Neural progenitor cell (in vitro differentiated cells): Measurements from ENCODE around the gene TMPRSS9. TPM values are rescaled to one million over a fixed set of nuclear protein-coding genes. Genes with fewer than 3 reads are reported as not detected.
A peak's percentile ranks its signal among the peaks of the same experiment; 100 is the strongest.

Experiments
- DNase-seq: peaks from one replicate; pipeline ENCODE4 v3.0.0-alpha.2; 2016; ENCODE audit warnings: low spot score
- H2AFZ ChIP-seq: fragments of 200-600 bp; sonication (generic); replicated peaks from 2 replicates; pipeline ENCODE4 v1.6.1; 2016; ENCODE audit warnings: antibody characterized with exemption
- H3F3A ChIP-seq: fragments of 200-600 bp; sonication (generic); 2 replicates; pipeline ENCODE4 v1.6.1; 2016; ENCODE audit warnings: antibody characterized with exemption, low read depth
- H3K27ac ChIP-seq: fragments of 200-600 bp; sonication (generic); 2 replicates; pipeline ENCODE4 v1.5.1; 2016; ENCODE audit warnings: mild to moderate bottlenecking
- H3K27me3 ChIP-seq: fragments of 200-600 bp; sonication (generic); 2 replicates; pipeline ENCODE4 v1.6.1; 2016; ENCODE audit warnings: mild to moderate bottlenecking, moderate library complexity
- H3K36me3 ChIP-seq: fragments of 200-600 bp; sonication (generic); 2 replicates; pipeline ENCODE4 v1.5.1; 2016
- H3K4me1 ChIP-seq: fragments of 200-600 bp; sonication (generic); 2 replicates; pipeline ENCODE4 v1.6.1; 2016; ENCODE audit warnings: mixed run types
- H3K4me2 ChIP-seq: fragments of 200-600 bp; sonication (generic); 2 replicates; pipeline ENCODE4 v1.6.1; 2016
- H3K4me3 ChIP-seq: fragments of 200-600 bp; sonication (generic); 2 replicates; pipeline ENCODE4 v1.5.1; 2016
- H3K79me2 ChIP-seq: fragments of 200-600 bp; sonication (generic); 2 replicates; pipeline ENCODE4 v1.6.1; 2016; ENCODE audit warnings: low read depth
- H3K9ac ChIP-seq: fragments of 200-600 bp; sonication (generic); 2 replicates; pipeline ENCODE4 v1.6.1; 2016
- H3K9me3 ChIP-seq: fragments of 200-600 bp; sonication (generic); 2 replicates; pipeline ENCODE4 v1.5.1; 2016; ENCODE audit warnings: low read depth
- H4K20me1 ChIP-seq: fragments of 200-600 bp; sonication (generic); 2 replicates; pipeline ENCODE4 v1.6.1; 2016; ENCODE audit warnings: low read depth
- H3K27ac Mint-ChIP-seq: 3 replicates; pipeline ENCODE4 v1.8.0; 2021; ENCODE audit warnings: mixed read lengths
- H3K27me3 Mint-ChIP-seq: 2 replicates; pipeline ENCODE4 v1.8.0; 2022; ENCODE audit warnings: low read depth, mild to moderate bottlenecking, inconsistent platforms, moderate library complexity, mixed read lengths; ENCODE audit not compliant: insufficient read depth
- H3K36me3 Mint-ChIP-seq: 3 replicates; pipeline ENCODE4 v1.8.0; 2021; ENCODE audit warnings: mixed read lengths
- H3K4me1 Mint-ChIP-seq: 3 replicates; pipeline ENCODE4 v1.8.0; 2021; ENCODE audit warnings: mixed read lengths
- H3K4me3 Mint-ChIP-seq: 3 replicates; pipeline ENCODE4 v1.8.0; 2021; ENCODE audit warnings: mild to moderate bottlenecking, moderate library complexity, mixed read lengths
- H3K9me3 Mint-ChIP-seq: 3 replicates; pipeline ENCODE4 v1.8.0; 2020; ENCODE audit warnings: mixed read lengths
- EZH2 ChIP-seq: fragments of 200-600 bp; sonication (generic); IDR thresholded peaks from 2 replicates; pipeline ENCODE4 v1.6.1; 2017; ENCODE audit warnings: antibody characterized with exemption, mild to moderate bottlenecking, moderate library complexity
- EZH2phosphoT487 ChIP-seq: fragments of 200-600 bp; sonication (generic); IDR thresholded peaks from 2 replicates; pipeline ENCODE4 v1.6.1; 2017; ENCODE audit warnings: antibody characterized with exemption
- total RNA-seq: library from RNA; depleted of rRNA; stranded (reverse); fragments of >200 nt; gene quantifications from 2 replicates; pipeline ENCODE4 v1.2.3, GENCODE V29; 2015; ENCODE audit warnings: low replicate concordance
- TF ChIP-seq, protein P1 (sequence below): fragments of 200-600 bp; sonication (generic); IDR thresholded peaks from 2 replicates; pipeline ENCODE4 v1.5.1; 2017; ENCODE audit warnings: antibody characterized with exemption, mild to moderate bottlenecking

TMPRSS9 gene
- total RNA-seq, 1 donor from 2014 or later = not detected

DNA sequence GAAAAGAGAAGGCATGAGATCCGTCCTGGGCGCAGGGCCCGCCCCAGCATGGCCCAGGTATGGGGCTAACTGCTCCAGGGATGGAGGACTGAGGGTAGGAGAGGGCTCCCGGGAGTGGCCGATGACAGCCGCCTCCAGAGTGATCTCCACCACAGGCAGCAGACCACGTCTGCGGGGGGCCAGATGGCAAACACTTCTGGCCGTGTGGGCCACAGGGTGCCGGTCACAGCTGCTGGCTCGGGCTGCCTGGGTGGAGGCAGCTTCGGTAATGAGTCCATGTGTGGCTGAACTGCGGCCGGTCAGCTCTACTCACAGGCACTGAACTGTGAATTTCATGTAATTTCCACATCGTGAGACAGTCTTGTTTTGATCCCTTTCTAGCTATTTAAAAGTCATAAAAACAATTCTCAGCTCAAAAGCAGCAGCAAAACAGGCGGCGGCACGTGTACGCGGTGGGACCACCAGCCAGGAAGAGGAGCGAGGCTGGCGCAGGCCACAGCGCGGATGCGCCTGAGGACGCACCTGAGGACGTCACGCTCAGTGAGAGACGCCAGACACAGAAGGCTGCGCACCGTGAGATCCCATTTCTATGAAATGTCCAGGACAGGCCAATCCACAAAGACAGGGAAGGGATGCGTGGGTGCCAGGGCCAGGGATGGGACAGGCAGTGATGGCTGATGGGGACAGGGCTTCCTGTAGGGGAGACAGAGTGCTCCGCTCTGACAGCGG, 35.7 kb upstream of the TMPRSS9 start:
- peaks cover 3% of the 10 kb centered on the region for H3K36me3 Mint-ChIP-seq
- no peak overlapping the region for H3K4me2 ChIP-seq
- no peaks in the 10 kb centered on the region for H3K9me3 Mint-ChIP-seq
- DNase-seq = no peak
- H3K79me2 ChIP-seq = peaks cover 30% of the 10 kb centered on the region
- H3K9me3 ChIP-seq = no peaks in the 10 kb centered on the region
- no peak overlapping the region for H3K4me3 ChIP-seq
- no peak overlapping the region for H3K9ac ChIP-seq
- TF ChIP-seq EZH2 = no peak
- TF ChIP-seq EZH2phosphoT487 = no peak
- TF ChIP-seq, protein P1, sequence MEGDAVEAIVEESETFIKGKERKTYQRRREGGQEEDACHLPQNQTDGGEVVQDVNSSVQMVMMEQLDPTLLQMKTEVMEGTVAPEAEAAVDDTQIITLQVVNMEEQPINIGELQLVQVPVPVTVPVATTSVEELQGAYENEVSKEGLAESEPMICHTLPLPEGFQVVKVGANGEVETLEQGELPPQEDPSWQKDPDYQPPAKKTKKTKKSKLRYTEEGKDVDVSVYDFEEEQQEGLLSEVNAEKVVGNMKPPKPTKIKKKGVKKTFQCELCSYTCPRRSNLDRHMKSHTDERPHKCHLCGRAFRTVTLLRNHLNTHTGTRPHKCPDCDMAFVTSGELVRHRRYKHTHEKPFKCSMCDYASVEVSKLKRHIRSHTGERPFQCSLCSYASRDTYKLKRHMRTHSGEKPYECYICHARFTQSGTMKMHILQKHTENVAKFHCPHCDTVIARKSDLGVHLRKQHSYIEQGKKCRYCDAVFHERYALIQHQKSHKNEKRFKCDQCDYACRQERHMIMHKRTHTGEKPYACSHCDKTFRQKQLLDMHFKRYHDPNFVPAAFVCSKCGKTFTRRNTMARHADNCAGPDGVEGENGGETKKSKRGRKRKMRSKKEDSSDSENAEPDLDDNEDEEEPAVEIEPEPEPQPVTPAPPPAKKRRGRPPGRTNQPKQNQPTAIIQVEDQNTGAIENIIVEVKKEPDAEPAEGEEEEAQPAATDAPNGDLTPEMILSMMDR = no peak
- H3K27ac Mint-ChIP-seq = no peak overlapping the region
- peaks cover 23% of the 10 kb centered on the region for H4K20me1 ChIP-seq
- H3K36me3 ChIP-seq = no peaks in the 10 kb centered on the region
- H3K27me3 ChIP-seq = no peaks in the 10 kb centered on the region
- H2AFZ ChIP-seq = no peak overlapping the region
- H3F3A ChIP-seq = peaks cover 18% of the 10 kb centered on the region
- H3K4me3 Mint-ChIP-seq = peak overlapping the region; percentile 67
- H3K27ac ChIP-seq = no peak overlapping the region
- H3K27me3 Mint-ChIP-seq = peaks cover 9% of the 10 kb centered on the region
- H3K4me1 Mint-ChIP-seq = peaks cover 31% of the 10 kb centered on the region
- no peaks in the 10 kb centered on the region for H3K4me1 ChIP-seq

DNA sequence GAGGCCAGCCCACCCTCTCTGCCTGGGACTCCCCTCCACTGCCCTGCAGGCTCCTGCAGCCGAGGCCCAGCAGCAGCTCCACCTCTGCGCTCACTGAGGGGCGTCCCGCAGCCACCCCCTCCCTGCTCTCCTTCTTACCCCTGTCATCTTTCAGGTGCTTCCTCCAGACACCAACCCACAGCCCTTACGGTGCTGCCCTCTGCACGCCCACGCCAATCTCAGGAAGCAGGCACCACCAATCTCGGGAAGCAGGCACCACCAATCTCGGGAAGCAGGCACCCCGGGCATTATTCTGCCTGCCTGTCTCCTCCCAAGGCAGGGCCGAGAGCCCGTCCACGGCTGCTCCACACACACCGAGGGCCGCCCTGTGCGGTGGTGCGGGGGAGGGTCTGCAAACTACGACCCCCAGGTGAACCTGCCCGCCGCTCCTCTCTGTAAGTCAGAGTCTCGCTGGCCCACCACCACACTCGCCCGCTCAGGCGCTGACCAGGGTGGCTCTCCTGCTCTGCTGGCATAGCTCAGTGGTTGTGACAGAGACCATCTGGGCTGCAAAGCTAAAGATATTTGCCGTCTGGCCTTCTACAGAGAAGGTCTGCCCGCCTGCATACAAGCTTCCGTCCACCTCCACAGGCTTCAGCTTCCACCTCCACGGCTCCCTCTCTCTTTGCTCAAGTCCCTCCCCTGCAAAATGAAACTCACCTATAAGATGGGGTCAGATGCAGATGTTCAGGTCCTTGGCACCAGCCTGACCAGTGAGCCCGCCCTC, 34.6 kb upstream of the TMPRSS9 start:
- H3K27ac ChIP-seq = peak overlapping the region; percentile 13

DNA sequence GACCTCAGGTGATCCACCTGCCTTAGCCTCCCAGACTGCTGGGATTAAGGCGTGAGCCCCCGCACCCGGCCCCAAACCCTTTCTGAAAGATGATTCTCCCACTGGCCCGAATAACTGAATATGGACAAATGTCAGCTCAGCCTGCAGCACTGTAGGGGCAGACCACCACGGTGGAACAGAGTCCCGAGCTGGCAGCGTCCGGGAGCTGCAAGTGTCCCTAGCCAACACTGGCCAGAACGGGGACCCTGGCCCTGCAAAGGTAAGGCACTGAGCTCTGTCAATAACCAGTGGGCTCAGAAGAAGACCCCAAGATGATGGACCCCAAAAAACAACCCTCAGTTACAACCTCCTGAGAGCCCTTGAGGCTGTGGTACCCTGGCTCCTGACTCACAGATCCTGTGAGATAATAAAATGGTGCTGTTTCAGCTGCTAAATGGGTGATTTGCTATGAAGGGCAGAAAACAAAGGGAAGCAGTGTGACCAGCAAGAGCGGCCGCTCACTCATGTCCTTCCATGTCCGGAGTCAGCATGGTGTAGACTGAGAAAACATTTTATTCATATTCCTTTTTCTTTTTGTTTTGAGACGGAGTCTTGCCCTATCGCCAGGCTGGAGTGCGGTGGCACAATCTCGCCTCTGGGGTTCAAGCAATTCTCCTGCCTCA, 33.2 kb upstream of the TMPRSS9 start:
- H3F3A ChIP-seq = peaks cover 42% of the 10 kb centered on the region
- H3K9ac ChIP-seq = no peak overlapping the region
- peaks cover 10% of the 10 kb centered on the region for H3K27me3 Mint-ChIP-seq
- TF ChIP-seq, protein P1 = no peak
- no peak for TF ChIP-seq EZH2
- TF ChIP-seq EZH2phosphoT487 = no peak
- no peak overlapping the region for H2AFZ ChIP-seq
- peaks cover 24% of the 10 kb centered on the region for H3K4me1 ChIP-seq
- H3K27ac Mint-ChIP-seq = no peak overlapping the region
- peak overlapping the region; percentile 94 for H3K4me3 Mint-ChIP-seq
- H3K27me3 ChIP-seq = no peaks in the 10 kb centered on the region
- H3K9me3 Mint-ChIP-seq = no peaks in the 10 kb centered on the region
- H3K36me3 Mint-ChIP-seq = peaks cover 3% of the 10 kb centered on the region
- H3K36me3 ChIP-seq = no peaks in the 10 kb centered on the region
- H3K4me1 Mint-ChIP-seq = peaks cover 54% of the 10 kb centered on the region
- no peak overlapping the region for H3K27ac ChIP-seq
- peaks cover 55% of the 10 kb centered on the region for H3K79me2 ChIP-seq
- peaks cover 46% of the 10 kb centered on the region for H4K20me1 ChIP-seq
- peak overlapping the region; percentile 99 for H3K4me2 ChIP-seq
- DNase-seq = no peak
- no peaks in the 10 kb centered on the region for H3K9me3 ChIP-seq
- peak overlapping the region; percentile 76 for H3K4me3 ChIP-seq

More for the DNA sequence above, 34.6 kb upstream of the TMPRSS9 start:
- Histone ChIP-seq H3K36me3 (no peaks in the 10 kb centered on the region), H3F3A (peaks cover 28% of the 10 kb centered on the region), H2AFZ (no peak overlapping the region), H3K4me1 (peaks cover 10% of the 10 kb centered on the region), H3K4me2 (no peak overlapping the region), H3K4me3 (no peak overlapping the region), H4K20me1 (peaks cover 32% of the 10 kb centered on the region), H3K79me2 (peaks cover 41% of the 10 kb centered on the region), H3K9me3 (no peaks in the 10 kb centered on the region), H3K27me3 (no peaks in the 10 kb centered on the region), H3K9ac (no peak overlapping the region)
- H3K36me3 Mint-ChIP-seq = peaks cover 3% of the 10 kb centered on the region
- peaks cover 40% of the 10 kb centered on the region for H3K4me1 Mint-ChIP-seq
- peak overlapping the region; percentile 94 for H3K4me3 Mint-ChIP-seq
- TF ChIP-seq, protein P1 = no peak
- TF ChIP-seq EZH2phosphoT487 (no peak), EZH2 (no peak)
- H3K27ac Mint-ChIP-seq = peak overlapping the region; percentile 64
- H3K27me3 Mint-ChIP-seq = peaks cover 10% of the 10 kb centered on the region
- H3K9me3 Mint-ChIP-seq = no peaks in the 10 kb centered on the region
- DNase-seq = no peak
